HepG2 (cell line): Measurements from ENCODE around the gene ZNF644. TPM values are rescaled to one million over a fixed set of nuclear protein-coding genes. Genes with fewer than 3 reads are reported as not detected.

Experiments
- BORCS8-MEF2B ChIP-seq: sonication (generic); formaldehyde crosslinking; IDR thresholded peaks from 2 replicates; pipeline ENCODE4 v1.8.0; 2022; ENCODE audit warnings: mild to moderate bottlenecking, missing genetic modification reagents
- GABPA ChIP-seq, 2 experiments: IDR thresholded peaks; 2 replicates each; pipeline ENCODE4 v1.6.1; 2011 to 2016; ENCODE audit warnings: low read depth in 2 of 2, low read length in 1 of 2, missing biosample characterization in 1 of 2, missing genetic modification characterization in 1 of 2
- HDAC1 ChIP-seq: sonication (generic); formaldehyde crosslinking; IDR thresholded peaks from 2 replicates; pipeline ENCODE4 v1.5.1; 2020; ENCODE audit warnings: mild to moderate bottlenecking, missing genetic modification reagents
- MED1 ChIP-seq: sonication (generic); formaldehyde crosslinking; IDR thresholded peaks from 2 replicates; pipeline ENCODE4 v1.4.0; 2020; ENCODE audit warnings: missing genetic modification reagents
- SIN3B ChIP-seq: fragments of 150-350 bp; IDR thresholded peaks from 2 replicates; pipeline ENCODE4 v1.6.1; 2014; ENCODE audit warnings: low read length
- TOE1 ChIP-seq: sonication (generic); formaldehyde crosslinking; IDR thresholded peaks from 2 replicates; pipeline ENCODE4 v1.4.0; 2020; ENCODE audit warnings: mild to moderate bottlenecking, missing genetic modification reagents
- polyA plus RNA-seq, 8 experiments: library from polyadenylated mRNA; depleted of rRNA in 3 of 8; stranded (reverse) in 7 of 8; unstranded in 1 of 8; fragments of >200 nt; fragmentation: Illumina TruSeq in 4 of 8; extraction: Trizol in 4 of 8; gene quantifications; 2 replicates each; pipeline versions ENCODE4 v1.2.1 to v1.2.3, GENCODE V29; 2011 to 2016; ENCODE audit warnings: low read depth in 4 of 8, missing spikeins in 1 of 8, mixed read lengths in 1 of 8; ENCODE audit not compliant: insufficient read depth in 1 of 8
- total RNA-seq, 5 experiments: library from RNA; depleted of rRNA; stranded (reverse); fragments of >200 nt; fragmentation: Illumina TruSeq; extraction: Trizol; gene quantifications; 2 replicates each; pipeline ENCODE4 v1.2.3, GENCODE V29; 2016; ENCODE audit warnings: low read depth in 1 of 5
- TF ChIP-seq, protein P1 (sequence below), 2 experiments: fragments of 450-650 bp in 1 of 2; sonication (generic) in 1 of 2; formaldehyde crosslinking in 1 of 2; IDR thresholded peaks; 2 replicates each; pipeline versions ENCODE4 v1.6.1 to v1.8.0; 2016 to 2022; ENCODE audit warnings: antibody characterized with exemption in 1 of 2, mild to moderate bottlenecking in 1 of 2, missing genetic modification reagents in 1 of 2
- TF ChIP-seq, protein P2 (sequence below): sonication (generic); formaldehyde crosslinking; conservative IDR thresholded peaks from 2 replicates; pipeline ENCODE4 v1.8.0; 2022; ENCODE audit warnings: missing genetic modification reagents
- TF ChIP-seq, protein P3 (sequence below): sonication (generic); formaldehyde crosslinking; IDR thresholded peaks from 2 replicates; pipeline ENCODE4 v1.4.0; 2020; ENCODE audit warnings: mild to moderate bottlenecking, missing genetic modification reagents

Gene ZNF644
- total and polyA plus RNA-seq, 2 of the 13 experiments (the other 11 are each of a cell fraction or from before 2014, with no cell fraction given) = 17.7 to 51.7 TPM

DNA sequence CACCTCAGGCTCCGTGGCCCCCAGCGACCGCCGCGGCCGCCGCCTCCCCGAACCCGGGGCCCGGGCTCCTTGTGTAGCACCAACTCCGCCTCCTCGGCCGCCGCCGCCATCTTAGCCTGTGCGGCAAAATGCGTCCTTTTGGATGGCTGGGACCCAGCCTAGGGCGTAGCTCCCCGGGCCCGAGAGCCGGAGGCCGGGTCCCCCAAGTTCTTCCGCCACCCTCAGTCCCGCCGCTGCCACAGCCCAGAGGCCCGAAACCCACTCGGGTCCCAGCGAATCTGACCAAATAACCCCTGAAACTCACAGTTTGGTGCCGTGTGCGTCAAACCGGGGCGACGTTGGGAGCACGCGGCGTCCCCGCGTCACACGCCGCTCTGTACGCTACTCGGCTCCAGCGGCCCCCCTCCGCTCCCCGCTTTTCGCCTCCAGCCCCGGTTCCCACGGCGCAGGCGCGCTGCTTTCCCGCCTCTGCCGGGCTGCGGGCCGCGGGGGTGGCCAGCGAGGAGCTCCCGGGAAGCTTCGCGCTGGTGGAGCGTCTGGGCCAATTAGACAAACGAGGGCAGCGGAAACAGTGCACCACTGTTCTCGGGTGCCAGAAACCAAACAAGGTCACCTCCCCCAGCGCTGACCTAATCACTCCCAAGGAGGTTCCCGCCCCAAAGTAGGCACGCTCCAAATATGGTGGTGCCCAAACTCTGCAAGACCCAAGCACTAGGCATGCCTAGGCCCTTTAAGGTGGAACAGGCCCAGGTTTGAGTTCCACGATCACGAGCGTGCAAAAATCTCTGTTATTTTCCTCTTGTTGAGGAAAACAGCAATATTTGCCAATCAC, at the start of gene ZNF644 (continued):
- TF ChIP-seq, protein P1, sequence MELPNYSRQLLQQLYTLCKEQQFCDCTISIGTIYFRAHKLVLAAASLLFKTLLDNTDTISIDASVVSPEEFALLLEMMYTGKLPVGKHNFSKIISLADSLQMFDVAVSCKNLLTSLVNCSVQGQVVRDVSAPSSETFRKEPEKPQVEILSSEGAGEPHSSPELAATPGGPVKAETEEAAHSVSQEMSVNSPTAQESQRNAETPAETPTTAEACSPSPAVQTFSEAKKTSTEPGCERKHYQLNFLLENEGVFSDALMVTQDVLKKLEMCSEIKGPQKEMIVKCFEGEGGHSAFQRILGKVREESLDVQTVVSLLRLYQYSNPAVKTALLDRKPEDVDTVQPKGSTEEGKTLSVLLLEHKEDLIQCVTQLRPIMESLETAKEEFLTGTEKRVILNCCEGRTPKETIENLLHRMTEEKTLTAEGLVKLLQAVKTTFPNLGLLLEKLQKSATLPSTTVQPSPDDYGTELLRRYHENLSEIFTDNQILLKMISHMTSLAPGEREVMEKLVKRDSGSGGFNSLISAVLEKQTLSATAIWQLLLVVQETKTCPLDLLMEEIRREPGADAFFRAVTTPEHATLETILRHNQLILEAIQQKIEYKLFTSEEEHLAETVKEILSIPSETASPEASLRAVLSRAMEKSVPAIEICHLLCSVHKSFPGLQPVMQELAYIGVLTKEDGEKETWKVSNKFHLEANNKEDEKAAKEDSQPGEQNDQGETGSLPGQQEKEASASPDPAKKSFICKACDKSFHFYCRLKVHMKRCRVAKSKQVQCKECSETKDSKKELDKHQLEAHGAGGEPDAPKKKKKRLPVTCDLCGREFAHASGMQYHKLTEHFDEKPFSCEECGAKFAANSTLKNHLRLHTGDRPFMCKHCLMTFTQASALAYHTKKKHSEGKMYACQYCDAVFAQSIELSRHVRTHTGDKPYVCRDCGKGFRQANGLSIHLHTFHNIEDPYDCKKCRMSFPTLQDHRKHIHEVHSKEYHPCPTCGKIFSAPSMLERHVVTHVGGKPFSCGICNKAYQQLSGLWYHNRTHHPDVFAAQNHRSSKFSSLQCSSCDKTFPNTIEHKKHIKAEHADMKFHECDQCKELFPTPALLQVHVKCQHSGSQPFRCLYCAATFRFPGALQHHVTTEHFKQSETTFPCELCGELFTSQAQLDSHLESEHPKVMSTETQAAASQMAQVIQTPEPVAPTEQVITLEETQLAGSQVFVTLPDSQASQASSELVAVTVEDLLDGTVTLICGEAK (IDR thresholded peaks at IDR 0.05) = no peak
- TF ChIP-seq, protein P1 (CRISPR knock-in tag; IDR thresholded peaks at IDR 0.05) = peak; percentile 81
- TF ChIP-seq, protein P2, sequence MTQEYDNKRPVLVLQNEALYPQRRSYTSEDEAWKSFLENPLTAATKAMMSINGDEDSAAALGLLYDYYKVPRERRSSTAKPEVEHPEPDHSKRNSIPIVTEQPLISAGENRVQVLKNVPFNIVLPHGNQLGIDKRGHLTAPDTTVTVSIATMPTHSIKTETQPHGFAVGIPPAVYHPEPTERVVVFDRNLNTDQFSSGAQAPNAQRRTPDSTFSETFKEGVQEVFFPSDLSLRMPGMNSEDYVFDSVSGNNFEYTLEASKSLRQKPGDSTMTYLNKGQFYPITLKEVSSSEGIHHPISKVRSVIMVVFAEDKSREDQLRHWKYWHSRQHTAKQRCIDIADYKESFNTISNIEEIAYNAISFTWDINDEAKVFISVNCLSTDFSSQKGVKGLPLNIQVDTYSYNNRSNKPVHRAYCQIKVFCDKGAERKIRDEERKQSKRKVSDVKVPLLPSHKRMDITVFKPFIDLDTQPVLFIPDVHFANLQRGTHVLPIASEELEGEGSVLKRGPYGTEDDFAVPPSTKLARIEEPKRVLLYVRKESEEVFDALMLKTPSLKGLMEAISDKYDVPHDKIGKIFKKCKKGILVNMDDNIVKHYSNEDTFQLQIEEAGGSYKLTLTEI = no peak
- TF ChIP-seq MED1 (CRISPR knock-in tag) (peak; percentile 77), SIN3B (no peak), BORCS8-MEF2B (CRISPR knock-in tag) (peak; percentile 93), GABPA (IDR thresholded peaks at IDR 0.05; ENCODE audit: low read depth, low read length) (0 out of 2 replicates have a peak, but pooled peaks have one; percentile 14), GABPA (CRISPR knock-in tag; IDR thresholded peaks at IDR 0.05; ENCODE audit: low read depth) (peak; percentile 48), HDAC1 (CRISPR knock-in tag) (peak; percentile 81), TOE1 (no peak)
- TF ChIP-seq, protein P3, sequence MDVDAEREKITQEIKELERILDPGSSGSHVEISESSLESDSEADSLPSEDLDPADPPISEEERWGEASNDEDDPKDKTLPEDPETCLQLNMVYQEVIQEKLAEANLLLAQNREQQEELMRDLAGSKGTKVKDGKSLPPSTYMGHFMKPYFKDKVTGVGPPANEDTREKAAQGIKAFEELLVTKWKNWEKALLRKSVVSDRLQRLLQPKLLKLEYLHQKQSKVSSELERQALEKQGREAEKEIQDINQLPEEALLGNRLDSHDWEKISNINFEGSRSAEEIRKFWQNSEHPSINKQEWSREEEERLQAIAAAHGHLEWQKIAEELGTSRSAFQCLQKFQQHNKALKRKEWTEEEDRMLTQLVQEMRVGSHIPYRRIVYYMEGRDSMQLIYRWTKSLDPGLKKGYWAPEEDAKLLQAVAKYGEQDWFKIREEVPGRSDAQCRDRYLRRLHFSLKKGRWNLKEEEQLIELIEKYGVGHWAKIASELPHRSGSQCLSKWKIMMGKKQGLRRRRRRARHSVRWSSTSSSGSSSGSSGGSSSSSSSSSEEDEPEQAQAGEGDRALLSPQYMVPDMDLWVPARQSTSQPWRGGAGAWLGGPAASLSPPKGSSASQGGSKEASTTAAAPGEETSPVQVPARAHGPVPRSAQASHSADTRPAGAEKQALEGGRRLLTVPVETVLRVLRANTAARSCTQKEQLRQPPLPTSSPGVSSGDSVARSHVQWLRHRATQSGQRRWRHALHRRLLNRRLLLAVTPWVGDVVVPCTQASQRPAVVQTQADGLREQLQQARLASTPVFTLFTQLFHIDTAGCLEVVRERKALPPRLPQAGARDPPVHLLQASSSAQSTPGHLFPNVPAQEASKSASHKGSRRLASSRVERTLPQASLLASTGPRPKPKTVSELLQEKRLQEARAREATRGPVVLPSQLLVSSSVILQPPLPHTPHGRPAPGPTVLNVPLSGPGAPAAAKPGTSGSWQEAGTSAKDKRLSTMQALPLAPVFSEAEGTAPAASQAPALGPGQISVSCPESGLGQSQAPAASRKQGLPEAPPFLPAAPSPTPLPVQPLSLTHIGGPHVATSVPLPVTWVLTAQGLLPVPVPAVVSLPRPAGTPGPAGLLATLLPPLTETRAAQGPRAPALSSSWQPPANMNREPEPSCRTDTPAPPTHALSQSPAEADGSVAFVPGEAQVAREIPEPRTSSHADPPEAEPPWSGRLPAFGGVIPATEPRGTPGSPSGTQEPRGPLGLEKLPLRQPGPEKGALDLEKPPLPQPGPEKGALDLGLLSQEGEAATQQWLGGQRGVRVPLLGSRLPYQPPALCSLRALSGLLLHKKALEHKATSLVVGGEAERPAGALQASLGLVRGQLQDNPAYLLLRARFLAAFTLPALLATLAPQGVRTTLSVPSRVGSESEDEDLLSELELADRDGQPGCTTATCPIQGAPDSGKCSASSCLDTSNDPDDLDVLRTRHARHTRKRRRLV (CRISPR knock-in tag) = no peak
